ENCODE measurements around the gene SPATS2.

Gene SPATS2

GRCh38 chr12:49567302-49567610 is 200.0 kb downstream of the SPATS2 start:
- in situ Hi-C loops (cut with MboI; ENCODE audit: low sequenced_read_pairs): no loop called here

GRCh38 chr12:49567611-49568441 is 200.6 kb downstream of the SPATS2 start, which contains the start of gene MCRS1:
MCRS1 (minus strand) TSS chr12:49568142; CDS start chr12:49566731, 1,411 bp downstream.
- in situ Hi-C loops (cut with MboI; ENCODE audit: low sequenced_read_pairs): no loop called here

- in situ Hi-C loops (cut with MboI; ENCODE audit: low sequenced_read_pairs): no loop called here
Observed at GRCh38 chr12:49568442-49569162, 201.3 kb downstream of the SPATS2 start.

Data from HL-60/S4 treated with phorbol 12-myristate 13-acetate at 8.2 ng/mL for 4 days and 3 days (cell line).